VCaP (cell line): Measurements from ENCODE around the gene GSG1L.

Experiments used
- H3K27ac ChIP-seq: fragments of 450-650 bp; 2 replicates; pipeline ENCODE4 v1.5.1; 2017
- CTCF ChIP-seq: fragments of 450-650 bp; conservative IDR thresholded peaks from 2 replicates; pipeline ENCODE4 v1.5.1; 2017; ENCODE audit warnings: mild to moderate bottlenecking, moderate library complexity

Gene GSG1L

DNA sequence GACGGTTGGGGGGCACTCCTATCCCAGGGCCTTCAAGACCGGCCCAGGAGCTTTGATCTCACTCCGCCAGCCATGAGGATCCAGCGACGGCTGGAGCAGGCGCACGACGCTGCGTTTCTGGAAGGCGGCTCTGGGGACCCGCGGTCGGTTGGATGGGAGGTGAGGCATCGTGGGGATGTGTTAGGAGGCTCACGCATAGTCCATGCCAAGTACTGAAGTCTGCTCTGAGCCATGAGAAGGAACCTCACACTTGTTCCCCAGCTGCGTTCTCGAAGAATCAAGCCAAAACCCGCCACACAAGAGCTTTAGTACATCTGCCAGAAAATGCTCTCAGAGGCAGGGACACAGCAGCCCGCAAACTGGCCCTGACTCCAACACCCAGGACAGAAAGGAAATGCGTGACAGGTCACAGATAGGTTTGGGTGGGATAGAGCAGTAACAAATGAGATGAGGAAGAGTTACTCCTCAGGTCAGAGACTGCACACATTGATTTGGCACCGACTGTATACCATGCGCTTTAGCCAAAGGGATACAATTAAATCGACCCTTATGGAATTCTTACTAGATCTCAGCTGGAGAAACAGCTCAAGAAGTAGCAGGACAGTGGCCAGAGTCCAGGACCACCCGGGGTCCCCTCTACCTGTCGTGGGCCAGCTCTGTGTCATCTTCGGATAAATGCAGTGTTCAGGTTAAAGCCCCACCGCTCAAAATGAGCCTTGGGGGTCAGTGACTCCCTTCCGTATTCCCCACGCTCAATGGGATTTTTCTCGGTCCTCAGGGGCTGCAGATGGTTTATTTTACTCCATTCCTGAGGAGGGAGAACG, 6.7 kb upstream of the GSG1L start:
- no peak for TF ChIP-seq CTCF
- H3K27ac ChIP-seq: no peak overlapping the region

GRCh38 chr16:28068976-28069375, 5.5 kb upstream of the GSG1L start:
- no peak for TF ChIP-seq CTCF
- no peak overlapping the region for H3K27ac ChIP-seq

DNA sequence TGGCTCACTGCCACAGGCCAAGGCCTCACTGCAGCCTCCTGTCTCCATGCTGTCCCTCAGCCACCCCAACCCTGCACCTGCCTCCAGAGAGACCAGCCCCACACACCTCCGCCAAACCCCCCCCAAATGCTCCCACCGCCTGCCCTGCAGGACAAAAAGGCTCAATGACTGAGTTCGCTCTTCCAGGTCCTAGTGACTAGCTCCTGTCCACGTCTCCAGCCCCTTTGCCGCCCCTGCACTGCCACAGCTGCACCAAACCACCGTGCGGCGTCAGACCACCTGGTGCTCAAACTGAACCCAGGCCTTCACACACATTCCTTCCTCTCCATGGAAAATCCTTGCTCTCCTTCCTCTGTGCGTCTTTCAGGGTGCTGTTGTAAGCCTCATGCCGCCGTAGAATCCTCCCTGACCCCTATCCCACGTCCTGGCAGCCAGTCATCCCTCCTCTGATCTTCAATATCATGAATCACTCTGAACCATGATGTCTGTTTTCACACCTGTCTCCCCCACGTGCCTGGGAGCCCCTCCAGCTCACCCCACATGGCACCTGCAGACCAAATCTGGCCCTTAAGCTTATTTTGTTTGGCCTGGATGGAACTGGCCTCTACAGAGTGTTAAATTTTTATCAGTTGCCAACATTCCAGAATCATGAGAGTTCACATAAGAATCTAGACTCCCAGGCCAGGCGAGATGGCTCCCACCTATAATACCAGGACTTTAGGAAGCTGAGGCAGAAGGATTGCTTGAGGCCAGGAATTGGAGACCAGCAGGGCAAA, 4.3 kb upstream of the GSG1L start:
- no peak for TF ChIP-seq CTCF
- H3K27ac ChIP-seq: no peak overlapping the region

GRCh38 chr16:28064706-28065249, 1.3 kb upstream of the GSG1L start:
- H3K27ac ChIP-seq: no peak overlapping the region
- TF ChIP-seq CTCF: no peak

- no peak for TF ChIP-seq CTCF
Observed at GRCh38 chr16:28064150-28064549, 636 bp upstream of the GSG1L start.

DNA sequence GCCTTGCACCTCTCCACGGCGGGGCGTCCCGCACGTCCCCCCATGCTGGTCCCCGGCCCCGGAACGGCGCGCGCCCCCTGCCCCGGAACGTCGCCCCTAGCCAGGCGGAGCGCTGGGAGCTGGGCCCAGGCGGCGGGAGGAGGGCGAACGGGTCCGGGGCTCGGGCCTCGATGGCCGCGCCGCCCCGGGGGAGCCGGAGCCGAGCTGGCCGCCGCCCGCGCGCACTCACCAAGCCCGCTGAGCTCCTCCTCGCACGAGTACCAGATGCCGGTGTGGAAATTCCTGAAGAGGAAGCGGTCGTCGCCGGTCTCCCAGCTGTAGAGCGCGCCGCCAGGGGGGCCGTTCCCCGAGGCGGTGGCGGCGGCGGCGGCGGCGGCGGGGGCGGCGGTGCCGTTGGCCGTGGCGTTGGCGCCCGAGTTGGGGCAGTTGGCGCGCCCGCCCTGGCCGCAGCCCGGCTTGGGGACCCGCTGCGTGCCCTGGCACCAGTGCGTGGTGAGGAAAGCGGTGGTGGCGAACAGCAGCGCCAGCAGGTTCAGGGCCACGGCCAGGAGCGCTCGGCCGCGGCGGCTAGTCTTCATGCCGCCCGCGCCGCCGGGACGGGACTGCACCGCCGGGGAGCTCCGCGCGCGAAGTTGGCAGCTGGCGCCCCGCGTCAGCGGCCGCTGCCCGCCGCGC, 530 bp downstream of the GSG1L start:
- no peak overlapping the region for H3K27ac ChIP-seq
- no peak for TF ChIP-seq CTCF

More at GRCh38 chr16:28064150-28064549, 636 bp upstream of the GSG1L start:
- H3K27ac ChIP-seq: no peak overlapping the region
